Measurements from ENCODE around the gene RHOBTB1.

DNA sequence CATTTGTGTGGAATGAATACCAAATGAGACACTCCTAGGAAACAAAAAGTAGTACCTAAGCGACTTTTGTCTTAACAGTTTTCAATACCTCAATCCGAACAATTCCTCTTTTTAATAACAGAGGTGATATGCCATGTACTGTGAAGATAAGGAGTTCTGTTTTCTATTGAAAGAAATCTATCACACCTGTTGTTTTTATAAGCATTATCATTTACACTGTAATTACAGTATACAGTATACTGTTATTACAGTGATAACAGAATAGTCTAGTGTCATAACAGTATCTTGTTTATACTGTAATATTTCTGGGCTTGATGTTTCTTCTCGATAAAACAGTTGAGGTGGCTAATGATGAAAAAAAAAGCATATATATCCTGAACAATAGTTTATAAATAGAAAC, 9.4 kb upstream of the RHOBTB1 start:
- TF ChIP-seq CTCF (IDR thresholded peaks at IDR 0.05) (no peak), POLR2A (IDR thresholded peaks at IDR 0.05) (no peak)
